ENCODE data around the gene TMEM109. TPM values are rescaled to one million over a fixed set of nuclear protein-coding genes. Genes with fewer than 3 reads are reported as not detected.

The TMEM109 gene
- total RNA-seq, 1 donor from 2014 or later: 7.6 TPM

DNA sequence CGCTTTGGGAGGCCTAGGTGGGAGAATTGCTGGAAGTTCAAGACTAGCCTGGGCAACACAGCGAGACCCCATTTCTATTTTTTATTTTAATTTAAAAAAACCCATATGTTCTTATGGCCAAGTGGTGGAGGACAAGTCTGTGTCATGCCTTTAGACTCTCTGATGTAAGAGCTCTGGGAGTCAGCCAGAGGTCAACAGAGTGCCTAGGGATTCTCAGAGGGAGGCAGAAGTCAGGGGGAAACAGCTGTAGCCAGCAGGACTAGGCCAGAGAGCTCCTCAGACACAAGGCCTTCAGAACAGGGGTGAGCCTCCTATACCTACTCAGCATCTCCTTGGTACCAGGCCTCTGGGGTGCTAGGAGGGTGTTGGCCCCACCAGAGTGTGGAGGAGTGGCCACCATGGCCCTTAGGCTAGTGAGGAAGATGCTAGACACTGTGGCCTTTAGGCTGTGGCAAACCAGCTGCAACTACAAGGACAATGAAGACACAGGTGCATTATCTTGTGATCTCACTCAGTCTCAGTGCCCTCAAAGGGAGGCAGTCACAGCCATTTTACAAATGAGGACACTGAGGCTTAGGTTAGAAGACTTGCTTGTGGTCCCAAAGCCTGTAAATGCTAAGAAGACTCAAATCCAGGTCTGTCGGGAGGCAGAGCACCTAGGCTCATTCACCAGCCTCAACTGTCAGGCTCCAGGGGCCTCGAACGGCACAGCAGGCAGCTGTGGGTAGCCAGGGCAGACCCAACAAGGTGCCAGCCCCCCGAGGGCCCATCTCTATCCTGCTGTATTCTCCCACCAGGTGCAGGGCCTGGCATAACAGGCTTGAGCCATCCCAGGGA lies 41.6 kb upstream of the TMEM109 start:
- DNase-seq (ENCODE audit: low read depth): peak; percentile 29
- FAIRE-seq: no peak
- no peaks in the 10 kb centered on the region for H3K27me3 ChIP-seq (ENCODE audit: control insufficient read depth, insufficient read depth, low read length)
- no peaks in the 10 kb centered on the region for H3K36me3 ChIP-seq (ENCODE audit: control insufficient read depth, insufficient read depth, low read length)
- no peak overlapping the region for H3K4me3 ChIP-seq (ENCODE audit: low read depth, low read length)
- TF ChIP-seq, protein P1, sequence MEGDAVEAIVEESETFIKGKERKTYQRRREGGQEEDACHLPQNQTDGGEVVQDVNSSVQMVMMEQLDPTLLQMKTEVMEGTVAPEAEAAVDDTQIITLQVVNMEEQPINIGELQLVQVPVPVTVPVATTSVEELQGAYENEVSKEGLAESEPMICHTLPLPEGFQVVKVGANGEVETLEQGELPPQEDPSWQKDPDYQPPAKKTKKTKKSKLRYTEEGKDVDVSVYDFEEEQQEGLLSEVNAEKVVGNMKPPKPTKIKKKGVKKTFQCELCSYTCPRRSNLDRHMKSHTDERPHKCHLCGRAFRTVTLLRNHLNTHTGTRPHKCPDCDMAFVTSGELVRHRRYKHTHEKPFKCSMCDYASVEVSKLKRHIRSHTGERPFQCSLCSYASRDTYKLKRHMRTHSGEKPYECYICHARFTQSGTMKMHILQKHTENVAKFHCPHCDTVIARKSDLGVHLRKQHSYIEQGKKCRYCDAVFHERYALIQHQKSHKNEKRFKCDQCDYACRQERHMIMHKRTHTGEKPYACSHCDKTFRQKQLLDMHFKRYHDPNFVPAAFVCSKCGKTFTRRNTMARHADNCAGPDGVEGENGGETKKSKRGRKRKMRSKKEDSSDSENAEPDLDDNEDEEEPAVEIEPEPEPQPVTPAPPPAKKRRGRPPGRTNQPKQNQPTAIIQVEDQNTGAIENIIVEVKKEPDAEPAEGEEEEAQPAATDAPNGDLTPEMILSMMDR (IDR thresholded peaks at IDR 0.05; ENCODE audit: insufficient read depth, low read length, severe bottlenecking): no peak

DNA sequence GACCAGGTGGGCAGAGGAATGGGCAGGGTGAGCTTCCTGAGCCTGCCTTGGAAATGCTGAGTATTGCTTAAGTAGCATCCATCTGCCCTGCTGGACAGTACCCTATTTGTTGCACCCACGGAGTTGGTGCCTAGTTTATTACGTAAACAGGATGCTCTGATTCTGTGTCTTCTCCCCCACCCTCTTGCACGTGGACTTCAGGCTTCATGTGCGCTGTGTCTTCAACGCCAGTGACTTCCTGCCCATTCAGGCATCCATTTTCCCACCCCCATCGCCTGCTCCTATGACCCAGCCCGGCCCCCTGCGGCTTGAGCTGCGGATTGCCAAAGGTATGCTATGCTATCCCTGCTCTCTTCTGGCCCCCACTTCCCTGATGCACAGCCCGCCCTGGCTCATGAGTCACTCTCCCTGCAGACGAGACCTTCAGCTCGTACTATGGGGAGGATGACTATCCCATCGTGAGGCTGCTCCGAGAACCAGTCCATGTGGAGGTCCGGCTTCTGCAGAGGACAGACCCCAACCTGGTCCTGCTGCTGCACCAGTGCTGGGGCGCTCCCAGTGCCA lies 40.9 kb upstream of the TMEM109 start:
- no peaks in the 10 kb centered on the region for H3K27me3 ChIP-seq (ENCODE audit: control insufficient read depth, insufficient read depth, low read length)
- FAIRE-seq (peak; percentile 18), DNase-seq (ENCODE audit: low read depth) (no peak)
- H3K36me3 ChIP-seq (ENCODE audit: control insufficient read depth, insufficient read depth, low read length): no peaks in the 10 kb centered on the region
- TF ChIP-seq, protein P1 (IDR thresholded peaks at IDR 0.05; ENCODE audit: insufficient read depth, low read length, severe bottlenecking): no peak
- no peak overlapping the region for H3K4me3 ChIP-seq (ENCODE audit: low read depth, low read length)

DNA sequence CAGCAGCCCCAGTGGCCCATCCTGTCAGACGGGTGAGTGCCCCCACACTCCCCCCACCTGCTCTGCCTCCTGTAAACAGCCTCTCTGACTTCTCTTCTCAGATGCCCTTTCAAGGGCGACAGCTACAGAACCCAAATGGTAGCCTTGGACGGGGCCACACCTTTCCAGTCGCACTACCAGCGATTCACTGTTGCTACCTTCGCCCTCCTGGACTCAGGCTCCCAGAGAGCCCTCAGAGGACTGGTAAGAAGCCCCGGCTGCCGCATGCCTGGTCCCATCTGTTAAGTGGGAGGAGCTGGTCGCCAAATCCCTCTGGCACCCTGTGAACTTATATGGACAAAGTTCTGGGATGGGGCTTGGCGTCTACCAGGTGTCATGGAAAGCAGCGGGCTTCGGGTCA lies 40.4 kb upstream of the TMEM109 start:
- no peak for FAIRE-seq
- Histone ChIP-seq H3K4me3 (ENCODE audit: low read depth, low read length) (no peak overlapping the region), H3K27me3 (ENCODE audit: control insufficient read depth, insufficient read depth, low read length) (no peaks in the 10 kb centered on the region), H3K36me3 (ENCODE audit: control insufficient read depth, insufficient read depth, low read length) (no peaks in the 10 kb centered on the region)
- TF ChIP-seq, protein P1 (IDR thresholded peaks at IDR 0.05; ENCODE audit: insufficient read depth, low read length, severe bottlenecking): no peak
- no peak for DNase-seq (ENCODE audit: low read depth)

DNA sequence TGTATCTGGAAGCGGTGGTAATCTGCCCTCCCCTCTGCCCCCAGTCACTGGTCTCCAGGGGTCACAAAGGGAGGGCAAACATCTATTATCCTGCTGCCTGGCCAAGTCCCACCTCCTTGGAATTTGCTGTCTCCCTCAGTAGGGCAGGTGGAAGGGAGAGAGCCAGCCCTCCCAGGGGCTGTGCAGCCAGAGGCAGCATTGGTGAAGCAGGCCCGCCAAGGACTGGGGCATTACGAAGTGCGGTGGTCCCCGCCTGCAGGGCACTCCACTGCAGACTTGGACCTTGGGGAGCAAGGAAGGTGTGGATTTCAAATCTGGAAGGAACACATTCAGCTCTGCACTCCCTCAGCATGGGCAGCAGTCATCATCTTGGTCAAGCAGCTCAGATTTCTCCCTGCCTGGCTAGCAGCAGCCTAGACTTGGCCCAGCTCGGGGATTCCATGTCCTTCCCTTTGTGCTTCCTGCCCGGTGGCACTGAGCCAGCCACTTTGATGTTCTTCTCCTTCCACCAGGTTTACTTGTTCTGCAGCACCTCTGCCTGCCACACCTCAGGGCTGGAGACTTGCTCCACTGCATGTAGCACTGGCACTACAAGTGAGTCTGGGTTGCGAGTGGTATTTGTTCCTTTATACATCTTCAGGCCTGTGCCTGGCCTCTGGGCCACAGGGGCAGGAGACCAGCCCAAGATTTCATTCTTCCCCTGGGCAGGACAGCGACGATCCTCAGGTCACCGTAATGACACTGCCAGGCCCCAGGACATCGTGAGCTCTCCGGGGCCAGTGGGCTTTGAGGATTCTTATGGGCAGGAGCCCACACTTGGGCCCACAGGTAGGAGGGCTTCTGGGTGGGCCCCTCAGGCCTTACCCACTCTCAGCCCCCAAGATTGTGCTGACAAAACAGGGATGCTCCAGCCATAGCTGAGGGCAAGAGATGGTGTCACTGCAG lies 39.3 kb upstream of the TMEM109 start:
- DNase-seq (ENCODE audit: low read depth): no peak
- no peak for FAIRE-seq
- TF ChIP-seq, protein P1 (IDR thresholded peaks at IDR 0.05; ENCODE audit: insufficient read depth, low read length, severe bottlenecking): no peak
- Histone ChIP-seq H3K4me3 (ENCODE audit: low read depth, low read length) (no peak overlapping the region), H3K36me3 (ENCODE audit: control insufficient read depth, insufficient read depth, low read length) (peaks cover 2% of the 10 kb centered on the region), H3K27me3 (ENCODE audit: control insufficient read depth, insufficient read depth, low read length) (no peaks in the 10 kb centered on the region)

DNA sequence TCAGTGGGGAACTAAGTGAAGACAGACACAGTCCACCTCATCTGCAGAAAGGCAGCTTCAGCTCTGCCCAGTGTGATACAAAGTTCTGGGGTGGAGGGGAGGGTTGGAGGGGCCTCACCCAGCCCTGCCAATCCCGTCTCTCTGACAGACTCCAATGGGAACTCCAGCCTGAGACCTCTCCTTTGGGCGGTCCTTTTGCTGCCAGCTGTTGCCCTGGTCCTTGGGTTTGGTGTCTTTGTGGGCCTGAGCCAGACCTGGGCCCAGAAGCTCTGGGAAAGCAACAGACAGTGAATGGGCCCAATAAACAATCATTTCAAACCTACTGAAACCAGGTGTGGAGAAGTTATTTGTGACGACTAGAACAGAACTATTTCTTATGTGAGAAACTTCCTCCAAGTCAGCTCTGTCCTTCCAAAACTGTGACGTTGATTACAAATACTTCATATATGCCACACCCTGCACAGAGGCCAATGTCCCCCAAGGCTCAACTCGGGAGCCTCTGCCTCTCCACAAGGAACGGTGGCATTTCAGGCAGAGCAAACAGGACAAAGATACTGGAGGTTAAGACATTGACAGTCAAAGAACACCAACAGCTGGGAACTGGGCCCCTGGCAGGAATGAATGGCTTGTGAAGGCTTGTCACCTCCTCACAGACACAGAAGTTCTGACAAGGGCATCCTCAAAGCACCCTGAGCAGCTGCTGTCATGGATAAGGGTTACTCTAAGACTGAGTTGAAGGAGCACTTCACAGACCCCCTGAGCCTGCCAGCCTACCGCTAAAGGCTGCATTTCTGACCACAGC lies 38.4 kb upstream of the TMEM109 start:
- DNase-seq (ENCODE audit: low read depth) (no peak), FAIRE-seq (no peak)
- TF ChIP-seq, protein P1 (IDR thresholded peaks at IDR 0.05; ENCODE audit: insufficient read depth, low read length, severe bottlenecking): no peak
- H3K36me3 ChIP-seq (ENCODE audit: control insufficient read depth, insufficient read depth, low read length): peaks cover 4% of the 10 kb centered on the region
- no peak overlapping the region for H3K4me3 ChIP-seq (ENCODE audit: low read depth, low read length)
- H3K27me3 ChIP-seq (ENCODE audit: control insufficient read depth, insufficient read depth, low read length): no peaks in the 10 kb centered on the region

All from bronchial epithelial cell (primary cell).